Measurements from ENCODE around the gene ZCCHC24. TPM values are rescaled to one million over a fixed set of nuclear protein-coding genes. Genes with fewer than 3 reads are reported as not detected.

Gene ZCCHC24
- total RNA-seq, 2 experiments from 2014 or later = 0.53 to 0.75 TPM

GRCh38 chr10:79349766-79350406 is 95.5 kb downstream of the ZCCHC24 start:
- DNase-seq = no peak
- CTCF ChIA-PET = interaction anchor here (0.7 to 1.5 kb wide), 2 partner anchors 15 to 108 kb away, joined by 3 to 4 read pairs; no protein-coding TSS in a partner anchor
- H3K27ac Mint-ChIP-seq = peak overlapping the region; percentile 62

GRCh38 chr10:79349072-79349491 is 96.3 kb downstream of the ZCCHC24 start:
- H3K27ac Mint-ChIP-seq = peak overlapping the region; percentile 93
- H3K36me3 Mint-ChIP-seq (ENCODE audit: low read depth) = peaks cover 59% of the 10 kb centered on the region

More at GRCh38 chr10:79349766-79350406, 95.5 kb downstream of the ZCCHC24 start:
- H3K4me3 Mint-ChIP-seq = peak overlapping the region; percentile 85
- no peaks in the 10 kb centered on the region for H3K27me3 Mint-ChIP-seq
- peaks cover 67% of the 10 kb centered on the region for H3K36me3 Mint-ChIP-seq (ENCODE audit: low read depth)
- no peak for ATAC-seq
- H3K9me3 Mint-ChIP-seq (ENCODE audit: low read depth) = no peaks in the 10 kb centered on the region
- POLR2A ChIA-PET = interaction anchor here (1.3 to 2.0 kb wide), 4 partner anchors 17 to 27 kb away, joined by 3 to 7 read pairs (median 4); no protein-coding TSS in a partner anchor
- H3K4me1 Mint-ChIP-seq = peaks cover 31% of the 10 kb centered on the region
- intact Hi-C loops (cut with DNase I, micrococcal nuclease) = loop anchor here (2.0 to 10.0 kb wide), 6 partner anchors 57 to 1318 kb away; partner anchors contain the start of genes RPS24 (in 1 of the 2), TMEM254 (in 1 of the 2) and ZCCHC24 (in 1 of the 2)

GRCh38 chr10:79348640-79348988 is 96.8 kb downstream of the ZCCHC24 start:
- Mint-ChIP-seq H3K27ac (peak overlapping the region; percentile 93), H3K9me3 (ENCODE audit: low read depth) (no peaks in the 10 kb centered on the region), H3K27me3 (no peaks in the 10 kb centered on the region), H3K4me3 (peak overlapping the region; percentile 85), H3K4me1 (peaks cover 27% of the 10 kb centered on the region), H3K36me3 (ENCODE audit: low read depth) (peaks cover 54% of the 10 kb centered on the region)
- POLR2A ChIA-PET = interaction anchor here (1.2 to 2.0 kb wide), 4 partner anchors 9 to 25 kb away, joined by 3 to 7 read pairs (median 6); no protein-coding TSS in a partner anchor
- CTCF ChIA-PET = interaction anchor here (0.9 to 5.8 kb wide), 5 partner anchors 14 to 107 kb away, joined by 3 to 50 read pairs (median 4); no protein-coding TSS in a partner anchor
- DNase-seq (no peak), ATAC-seq (no peak)
- intact Hi-C loops (cut with DNase I, micrococcal nuclease) = loop anchor here (2.0 to 10.0 kb wide), 6 partner anchors 56 to 1316 kb away; partner anchors contain the start of genes RPS24 (in 1 of the 2), TMEM254 (in 1 of the 2) and ZCCHC24 (in 1 of the 2)

More at GRCh38 chr10:79349072-79349491, 96.3 kb downstream of the ZCCHC24 start:
- no peak for ATAC-seq
- CTCF ChIA-PET = interaction anchor here (0.7 to 5.8 kb wide), 4 partner anchors 14 to 107 kb away, joined by 3 to 50 read pairs (median 5); no protein-coding TSS in a partner anchor
- DNase-seq = no peak
- POLR2A ChIA-PET = interaction anchor here (1.7 to 2.0 kb wide), 2 partner anchors 15 to 26 kb away, joined by 5 to 7 read pairs; no protein-coding TSS in a partner anchor
- H3K4me1 Mint-ChIP-seq = peaks cover 31% of the 10 kb centered on the region
- no peaks in the 10 kb centered on the region for H3K27me3 Mint-ChIP-seq
- H3K9me3 Mint-ChIP-seq (ENCODE audit: low read depth) = no peaks in the 10 kb centered on the region
- H3K4me3 Mint-ChIP-seq = peak overlapping the region; percentile 85
- intact Hi-C loops (cut with DNase I, micrococcal nuclease) = loop anchor here (2.0 to 10.0 kb wide), 6 partner anchors 56 to 1317 kb away; partner anchors contain the start of genes RPS24 (in 1 of the 2), TMEM254 (in 1 of the 2) and ZCCHC24 (in 1 of the 2)

GRCh38 chr10:79347894-79348639 is 97.4 kb downstream of the ZCCHC24 start:
- ATAC-seq (peak; percentile 65), DNase-seq (peak; percentile 89)
- Mint-ChIP-seq H3K36me3 (ENCODE audit: low read depth) (peaks cover 49% of the 10 kb centered on the region), H3K27ac (peak overlapping the region; percentile 93), H3K4me3 (peak overlapping the region; percentile 85), H3K27me3 (no peaks in the 10 kb centered on the region), H3K9me3 (ENCODE audit: low read depth) (no peaks in the 10 kb centered on the region), H3K4me1 (peaks cover 22% of the 10 kb centered on the region)
- CTCF ChIA-PET = interaction anchor here (0.9 to 5.8 kb wide), 5 partner anchors 13 to 106 kb away, joined by 3 to 50 read pairs (median 4); no protein-coding TSS in a partner anchor
- POLR2A ChIA-PET = interaction anchor here (1.2 to 2.0 kb wide), 6 partner anchors 10 to 78 kb away, joined by 3 to 7 read pairs (median 4); no protein-coding TSS in a partner anchor
- intact Hi-C loops (cut with DNase I, micrococcal nuclease) = loop anchor here (1.0 to 10.0 kb wide), 13 partner anchors 17 to 1316 kb away; partner anchors contain the start of genes ZCCHC24 (in 2 of the 2), RPS24 (in 1 of the 2), TMEM254 (in 1 of the 2) and ZMIZ1 (in 1 of the 2)

GRCh38 chr10:79347226-79347893 is 98.1 kb downstream of the ZCCHC24 start, which contains the start of gene PPIF:
Gene PPIF, plus strand, starts transcription at chr10:79347469. Its CDS starts 80 bp downstream, at chr10:79347549.
- Mint-ChIP-seq H3K36me3 (ENCODE audit: low read depth) (peaks cover 43% of the 10 kb centered on the region), H3K4me1 (peaks cover 22% of the 10 kb centered on the region), H3K27me3 (no peaks in the 10 kb centered on the region), H3K27ac (peak within 1 kb of the TSS; percentile 93), H3K9me3 (ENCODE audit: low read depth) (no peaks in the 10 kb centered on the region), H3K4me3 (peak within 1 kb of the TSS; percentile 85)
- intact Hi-C loops (cut with DNase I, micrococcal nuclease) = loop anchor here (1.0 to 10.0 kb wide), 11 partner anchors 16 to 1315 kb away; partner anchors contain the start of genes ZCCHC24 (in 2 of the 2), RPS24 (in 1 of the 2), TMEM254 (in 1 of the 2) and ZMIZ1 (in 1 of the 2)
- ATAC-seq (peak; percentile 88), DNase-seq (peak; percentile 97)
- ChIA-PET POLR2A (interaction anchor here (1.2 to 2.0 kb wide), 6 partner anchors 10 to 78 kb away, joined by 3 to 7 read pairs (median 4); no protein-coding TSS in a partner anchor), CTCF (interaction anchor here (0.7 to 5.8 kb wide), 5 partner anchors 12 to 386 kb away, joined by 3 to 50 read pairs (median 7); no protein-coding TSS in a partner anchor)

GRCh38 chr10:79346388-79347225 is 98.8 kb downstream of the ZCCHC24 start:
- Mint-ChIP-seq H3K4me1 (peaks cover 22% of the 10 kb centered on the region), H3K4me3 (peak overlapping the region; percentile 85), H3K36me3 (ENCODE audit: low read depth) (peaks cover 35% of the 10 kb centered on the region), H3K9me3 (ENCODE audit: low read depth) (no peaks in the 10 kb centered on the region), H3K27ac (peak overlapping the region; percentile 19), H3K27me3 (no peaks in the 10 kb centered on the region)
- intact Hi-C loops (cut with DNase I, micrococcal nuclease) = loop anchor here (1.0 to 10.0 kb wide), 11 partner anchors 15 to 1314 kb away; partner anchors contain the start of genes ZCCHC24 (in 2 of the 2), RPS24 (in 1 of the 2), TMEM254 (in 1 of the 2) and ZMIZ1 (in 1 of the 2)
- ATAC-seq (no peak), DNase-seq (no peak)
- CTCF ChIA-PET = interaction anchor here (0.5 to 5.8 kb wide), 9 partner anchors 12 to 386 kb away, joined by 3 to 50 read pairs (median 4); no protein-coding TSS in a partner anchor
- POLR2A ChIA-PET = interaction anchor here (1.9 to 2.1 kb wide), 3 partner anchors 8 to 15 kb away, joined by 4 to 6 read pairs (median 5); no protein-coding TSS in a partner anchor

- Mint-ChIP-seq H3K36me3 (ENCODE audit: low read depth) (peaks cover 32% of the 10 kb centered on the region), H3K9me3 (ENCODE audit: low read depth) (no peaks in the 10 kb centered on the region), H3K27ac (no peak overlapping the region), H3K4me3 (no peak overlapping the region), H3K27me3 (no peaks in the 10 kb centered on the region), H3K4me1 (peaks cover 22% of the 10 kb centered on the region)
- DNase-seq = no peak
- intact Hi-C loops (cut with DNase I, micrococcal nuclease) = loop anchor here (2.0 to 10.0 kb wide), 5 partner anchors 101 to 1314 kb away; partner anchors contain the start of genes RPS24 (in 1 of the 2), TMEM254 (in 1 of the 2), ZCCHC24 (in 1 of the 2) and ZMIZ1 (in 1 of the 2)
- ChIA-PET POLR2A (interaction anchor here (1.9 to 2.1 kb wide), 2 partner anchors 8 to 15 kb away, joined by 5 to 6 read pairs; no protein-coding TSS in a partner anchor), CTCF (interaction anchor here (0.7 to 5.8 kb wide), 9 partner anchors 11 to 102 kb away, joined by 3 to 50 read pairs (median 4); no protein-coding TSS in a partner anchor)
- ATAC-seq = no peak
Observed at GRCh38 chr10:79346012-79346340, 99.4 kb downstream of the ZCCHC24 start.

- H3K27me3 Mint-ChIP-seq = no peaks in the 10 kb centered on the region
- POLR2A ChIA-PET = interaction anchor here (1.4 to 2.1 kb wide), 4 partner anchors 9 to 22 kb away, joined by 3 to 6 read pairs (median 4); no protein-coding TSS in a partner anchor
- no peak for ATAC-seq
- CTCF ChIA-PET = interaction anchor here (0.6 to 5.8 kb wide), 9 partner anchors 10 to 117 kb away, joined by 3 to 50 read pairs (median 4); no protein-coding TSS in a partner anchor
- no peaks in the 10 kb centered on the region for H3K9me3 Mint-ChIP-seq (ENCODE audit: low read depth)
- H3K27ac Mint-ChIP-seq = no peak overlapping the region
- DNase-seq = no peak
- no peak overlapping the region for H3K4me3 Mint-ChIP-seq
- peaks cover 22% of the 10 kb centered on the region for H3K4me1 Mint-ChIP-seq
- peaks cover 27% of the 10 kb centered on the region for H3K36me3 Mint-ChIP-seq (ENCODE audit: low read depth)
- intact Hi-C loops (cut with DNase I, micrococcal nuclease) = loop anchor here (2.0 to 10.0 kb wide), 5 partner anchors 102 to 1313 kb away; partner anchors contain the start of genes RPS24 (in 1 of the 2), TMEM254 (in 1 of the 2), ZCCHC24 (in 1 of the 2) and ZMIZ1 (in 1 of the 2)
Observed at GRCh38 chr10:79345241-79346011, 100.0 kb downstream of the ZCCHC24 start.
